Adrenal gland (tissue), 5 donors: ENCODE data around the gene SLC1A1.

Experiments
- CTCF ChIP-seq, 6 experiments: fragments of 450-650 bp in 4 of 6; fragments of 200-600 bp in 2 of 6; sonication (generic) in 1 of 6; IDR thresholded peaks; 1 replicate in 5 of 6; 2 replicates in 1 of 6; pipeline versions ENCODE4 v1.5.1 to v1.8.0; 2016 to 2021; ENCODE audit warnings: antibody characterized with exemption in 6 of 6, mild to moderate bottlenecking in 2 of 6, moderate library complexity in 1 of 6
- POLR2A ChIP-seq, 2 donors: fragments of 450-650 bp; IDR thresholded peaks; one replicate each; pipeline ENCODE4 v1.6.1; 2017; ENCODE audit warnings: antibody characterized with exemption in 2 of 2, mild to moderate bottlenecking in 2 of 2, moderate library complexity in 1 of 2
- donor health status: DM: no; HTN: no; CAD: no.

GRCh38 chr9:4584636-4585035, 94.4 kb downstream of the SLC1A1 start:
- no peak for TF ChIP-seq CTCF (IDR thresholded peaks at IDR 0.05)
- TF ChIP-seq POLR2A (IDR thresholded peaks at IDR 0.05) = no peak
